ENCODE measurements around the gene ASCL2.

ASCL2 gene

GRCh38 chr11:2270322-2271076 is at the start of gene ASCL2:
Gene ASCL2, minus strand, starts transcription at chr11:2270588. Its CDS starts 256 bp downstream, at chr11:2270332.
- no peak for DNase-seq

- DNase-seq, result no peak
Observed at GRCh38 chr11:2319791-2320472, 49.5 kb upstream of the ASCL2 start.

GRCh38 chr11:2318707-2319106 is 48.3 kb upstream of the ASCL2 start:
- DNase-seq, result no peak

GRCh38 chr11:2318123-2318522 is 47.7 kb upstream of the ASCL2 start:
- DNase-seq, result no peak

GRCh38 chr11:2317354-2318050 is 47.1 kb upstream of the ASCL2 start:
- no peak for DNase-seq

- DNase-seq, result no peak
Observed at GRCh38 chr11:2316963-2317244, 46.5 kb upstream of the ASCL2 start.

GRCh38 chr11:2316169-2316962 is 46.0 kb upstream of the ASCL2 start:
- DNase-seq, result no peak

GRCh38 chr11:2315395-2316168 is 45.2 kb upstream of the ASCL2 start:
- no peak for DNase-seq

GRCh38 chr11:2314525-2315394 is 44.4 kb upstream of the ASCL2 start:
- DNase-seq, result no peak

- no peak for DNase-seq
Observed at GRCh38 chr11:2314136-2314524, 43.7 kb upstream of the ASCL2 start.

GRCh38 chr11:2313051-2313951 is 42.9 kb upstream of the ASCL2 start:
- no peak for DNase-seq

GRCh38 chr11:2312232-2313042 is 42.0 kb upstream of the ASCL2 start:
- no peak for DNase-seq

GRCh38 chr11:2311353-2312133 is 41.2 kb upstream of the ASCL2 start:
- DNase-seq, result no peak

- no peak for DNase-seq
Observed at GRCh38 chr11:2310786-2311352, 40.5 kb upstream of the ASCL2 start.

GRCh38 chr11:2310073-2310785 is 39.8 kb upstream of the ASCL2 start:
- DNase-seq, result no peak

GRCh38 chr11:2309251-2310072 is 39.1 kb upstream of the ASCL2 start:
- no peak for DNase-seq

GRCh38 chr11:2308713-2309112 is 38.3 kb upstream of the ASCL2 start:
- no peak for DNase-seq

All from NCI-H510A (cell line).